Mesenchymal stem cell (in vitro differentiated cells and primary cell): Measurements from ENCODE around the gene NUDT19. TPM values are rescaled to one million over a fixed set of nuclear protein-coding genes. Genes with fewer than 3 reads are reported as not detected.

Experiments used
- DNase-seq: peaks from one replicate; pipeline ENCODE4 v3.0.0-alpha.2; 2013
- H2AFZ ChIP-seq: one replicate; pipeline ENCODE4 v1.6.1; 2013; ENCODE audit warnings: low read depth, mild to moderate bottlenecking, control low read depth, inconsistent platforms, low read length, moderate library complexity
- H2AK5ac ChIP-seq: 2 replicates; pipeline ENCODE4 v1.6.1; 2013; ENCODE audit warnings: low read length, moderate library complexity, mild to moderate bottlenecking, inconsistent platforms; ENCODE audit not compliant: severe bottlenecking
- H2BK120ac ChIP-seq: one replicate; pipeline ENCODE4 v1.6.1; 2013; ENCODE audit warnings: low read depth, mild to moderate bottlenecking, inconsistent platforms, low read length, moderate library complexity
- H2BK12ac ChIP-seq, 2 experiments: one replicate each; pipeline ENCODE4 v1.6.1; 2013; ENCODE audit warnings: inconsistent platforms in 2 of 2, low read length in 2 of 2, mild to moderate bottlenecking in 2 of 2, moderate library complexity in 2 of 2, control low read depth in 1 of 2
- H2BK15ac ChIP-seq: one replicate; pipeline ENCODE4 v1.6.1; 2013; ENCODE audit warnings: mild to moderate bottlenecking, low read depth, inconsistent platforms; ENCODE audit not compliant: poor library complexity, severe bottlenecking
- H2BK5ac ChIP-seq: 2 replicates; pipeline ENCODE4 v1.6.1; 2013; ENCODE audit warnings: low read depth, mild to moderate bottlenecking, low read length, control low read depth, inconsistent platforms; ENCODE audit not compliant: poor library complexity, severe bottlenecking
- H3K14ac ChIP-seq, 2 experiments: one replicate each; pipeline ENCODE4 v1.6.1; 2013; ENCODE audit warnings: inconsistent platforms in 2 of 2, low read length in 2 of 2, control low read depth in 1 of 2, mild to moderate bottlenecking in 1 of 2, moderate library complexity in 1 of 2
- H3K18ac ChIP-seq, 2 experiments: one replicate each; pipeline ENCODE4 v1.6.1; 2013; ENCODE audit warnings: inconsistent platforms in 2 of 2, low read length in 2 of 2, control low read depth in 1 of 2, low read depth in 1 of 2, mild to moderate bottlenecking in 1 of 2
- H3K23ac ChIP-seq, 2 experiments: one replicate each; pipeline ENCODE4 v1.6.1; 2013; ENCODE audit warnings: inconsistent platforms in 2 of 2, low read length in 2 of 2, mild to moderate bottlenecking in 2 of 2, moderate library complexity in 2 of 2, control low read depth in 1 of 2
- H3K27ac ChIP-seq: 2 replicates; pipeline ENCODE4 v1.5.1; 2013; ENCODE audit warnings: mild to moderate bottlenecking, moderate library complexity, low read length, control low read depth, inconsistent platforms; ENCODE audit not compliant: poor library complexity, severe bottlenecking
- H3K27me3 ChIP-seq, 2 experiments: 2 replicates each; pipeline versions ENCODE4 v1.6.1 to v1.7.0; 2013; ENCODE audit warnings: low read length in 2 of 2, mild to moderate bottlenecking in 2 of 2, moderate library complexity in 2 of 2, control low read depth in 1 of 2, inconsistent platforms in 1 of 2; ENCODE audit not compliant: control insufficient read depth in 1 of 2, insufficient read depth in 1 of 2
- H3K36me3 ChIP-seq, 2 experiments: 2 replicates each; pipeline versions ENCODE4 v1.6.1 to v1.7.0; 2013; ENCODE audit warnings: low read length in 2 of 2, control low read depth in 1 of 2, inconsistent platforms in 1 of 2, low read depth in 1 of 2, mild to moderate bottlenecking in 1 of 2; ENCODE audit not compliant: insufficient read depth in 2 of 2, control insufficient read depth in 1 of 2
- H3K4ac ChIP-seq, 2 experiments: one replicate each; pipeline ENCODE4 v1.6.1; 2013; ENCODE audit warnings: inconsistent platforms in 2 of 2, low read length in 2 of 2, mild to moderate bottlenecking in 2 of 2, moderate library complexity in 2 of 2, control low read depth in 1 of 2, low read depth in 1 of 2
- H3K4me1 ChIP-seq: 2 replicates; pipeline ENCODE4 v1.6.1; 2013; ENCODE audit warnings: low read depth, low read length, control low read depth; ENCODE audit not compliant: control insufficient read depth, insufficient read depth
- H3K4me2 ChIP-seq: 2 replicates; pipeline ENCODE4 v1.6.1; 2013; ENCODE audit warnings: low read length, mild to moderate bottlenecking, inconsistent platforms; ENCODE audit not compliant: poor library complexity, severe bottlenecking
- H3K4me3 ChIP-seq, 2 experiments: 2 replicates each; pipeline versions ENCODE4 v1.5.1 to v1.7.0; 2013; ENCODE audit warnings: low read length in 2 of 2, mild to moderate bottlenecking in 2 of 2, control low read depth in 1 of 2, low read depth in 1 of 2; ENCODE audit not compliant: insufficient read depth in 1 of 2
- H3K79me1 ChIP-seq: replicated peaks from 2 replicates; pipeline ENCODE4 v1.6.1; 2013; ENCODE audit warnings: mild to moderate bottlenecking, control low read depth, low read length, inconsistent platforms; ENCODE audit not compliant: poor library complexity, severe bottlenecking
- H3K9ac ChIP-seq: 2 replicates; pipeline ENCODE4 v1.7.0; 2013; ENCODE audit warnings: mild to moderate bottlenecking, low read length, moderate library complexity
- H3K9me3 ChIP-seq: 2 replicates; pipeline ENCODE4 v1.7.0; 2013; ENCODE audit warnings: mild to moderate bottlenecking, low read length; ENCODE audit not compliant: control insufficient read depth
- H4K8ac ChIP-seq: one replicate; pipeline ENCODE4 v1.6.1; 2013; ENCODE audit warnings: inconsistent platforms, mild to moderate bottlenecking, low read length, moderate library complexity
- H4K91ac ChIP-seq: one replicate; pipeline ENCODE4 v1.6.1; 2013; ENCODE audit warnings: mild to moderate bottlenecking, low read length, inconsistent platforms
- WGBS: methylation state at CpG from one replicate; pipeline ENCODE4 v1.1.7; 2013; ENCODE audit warnings: mixed read lengths; 5-methylcytosine and 5-hydroxymethylcytosine counted together
- small RNA-seq: library from polyadenylated mRNA; stranded (forward); fragments of <200 nt; extraction: miRNeasy Mini kit (QIAGEN cat#:217004); gene quantifications from one replicate; pipeline ENCODE3, GENCODE V24; 2013; ENCODE audit warnings: low read depth

The NUDT19 gene

GRCh38 chr19:32750441-32751055, 58.9 kb downstream of the NUDT19 start:
- Histone ChIP-seq H3K36me3 (no peaks in the 10 kb centered on the region), H2AFZ (no peak overlapping the region), H3K4me2 (no peak overlapping the region), H3K14ac (no peak overlapping the region), H2BK15ac (no peak overlapping the region), H3K27me3 (peaks cover 15 to 29% of the 10 kb centered on the region in 2 experiments), H3K18ac (no peak overlapping the region), H3K9ac (no peak overlapping the region), H2BK120ac (no peak overlapping the region), H4K8ac (no peak overlapping the region), H3K27ac (no peak overlapping the region), H3K4me3 (no peak overlapping the region), H3K4me1 (no peaks in the 10 kb centered on the region), H2BK5ac (no peak overlapping the region), H3K9me3 (no peaks in the 10 kb centered on the region), H2AK5ac (no peak overlapping the region), H3K23ac (no peak overlapping the region), H2BK12ac (no peak overlapping the region), H4K91ac (no peak overlapping the region), H3K79me1 (no peaks in the 10 kb centered on the region), H3K4ac (no peak overlapping the region)
- DNase-seq, result no peak
- WGBS, result 78% methylated on average over 4 of the region's 4 CpGs

- H3K27ac ChIP-seq, result no peak overlapping the region
- H3K4me2 ChIP-seq, result no peak overlapping the region
- H3K14ac ChIP-seq, result no peak overlapping the region
- H2BK15ac ChIP-seq, result no peak overlapping the region
- peaks cover 15 to 29% of the 10 kb centered on the region in 2 experiments for H3K27me3 ChIP-seq
- no peak overlapping the region for H2BK12ac ChIP-seq
- H3K9me3 ChIP-seq, result no peaks in the 10 kb centered on the region
- no peak overlapping the region for H2BK120ac ChIP-seq
- no peak overlapping the region for H4K8ac ChIP-seq
- no peak overlapping the region for H3K9ac ChIP-seq
- H3K36me3 ChIP-seq, result no peaks in the 10 kb centered on the region
- no peak for DNase-seq
- H3K23ac ChIP-seq, result no peak overlapping the region
- WGBS, result 96% methylated on average over 2 of the region's 2 CpGs
- no peaks in the 10 kb centered on the region for H3K4me1 ChIP-seq
- no peak overlapping the region for H3K4ac ChIP-seq
- H3K79me1 ChIP-seq, result no peaks in the 10 kb centered on the region
- H3K4me3 ChIP-seq, result no peak overlapping the region
- H2BK5ac ChIP-seq, result no peak overlapping the region
- H2AK5ac ChIP-seq, result no peak overlapping the region
- no peak overlapping the region for H4K91ac ChIP-seq
- H3K18ac ChIP-seq, result no peak overlapping the region
- no peak overlapping the region for H2AFZ ChIP-seq
Observed at GRCh38 chr19:32751066-32751465, 59.4 kb downstream of the NUDT19 start.

- H3K79me1 ChIP-seq, result no peaks in the 10 kb centered on the region
- H3K27ac ChIP-seq, result no peak overlapping the region
- H3K4me2 ChIP-seq, result no peak overlapping the region
- no peak overlapping the region for H2BK12ac ChIP-seq
- H3K18ac ChIP-seq, result no peak overlapping the region
- no peak overlapping the region for H2BK5ac ChIP-seq
- no peak overlapping the region for H3K9ac ChIP-seq
- no peak overlapping the region for H4K91ac ChIP-seq
- 64% methylated on average over 1 of the region's 3 CpGs for whole genome bisulfite sequencing
- no peak overlapping the region for H3K14ac ChIP-seq
- no peak overlapping the region for H3K4ac ChIP-seq
- no peaks in the 10 kb centered on the region for H3K36me3 ChIP-seq
- DNase-seq, result no peak
- H4K8ac ChIP-seq, result no peak overlapping the region
- H3K27me3 ChIP-seq, result no peaks in the 10 kb centered on the region
- H2AFZ ChIP-seq, result no peak overlapping the region
- H3K23ac ChIP-seq, result no peak overlapping the region
- no peak overlapping the region for H2AK5ac ChIP-seq
- no peak overlapping the region for H2BK120ac ChIP-seq
- H3K4me3 ChIP-seq, result no peak overlapping the region
- no peaks in the 10 kb centered on the region for H3K4me1 ChIP-seq
- H3K9me3 ChIP-seq, result no peaks in the 10 kb centered on the region
- no peak overlapping the region for H2BK15ac ChIP-seq
Observed at GRCh38 chr19:32757189-32757588, 65.6 kb downstream of the NUDT19 start.

Small RNA genes lying within 50 kb of the gene (small RNA-seq; reads per million reads assigned to genes)
- gene RN7SL789P, result not detected
